GM19463 (cell line): ENCODE results near the gene KRTAP19-8.

Experiments
- ATAC-seq: cut with Tn5 transposase; IDR thresholded peaks from one replicate; pipeline ENCODE4 v1.9.1; 2021; ENCODE audit warnings: mild to moderate bottlenecking, moderate library complexity; ENCODE audit not compliant: unreplicated experiment

KRTAP19-8 gene

DNA sequence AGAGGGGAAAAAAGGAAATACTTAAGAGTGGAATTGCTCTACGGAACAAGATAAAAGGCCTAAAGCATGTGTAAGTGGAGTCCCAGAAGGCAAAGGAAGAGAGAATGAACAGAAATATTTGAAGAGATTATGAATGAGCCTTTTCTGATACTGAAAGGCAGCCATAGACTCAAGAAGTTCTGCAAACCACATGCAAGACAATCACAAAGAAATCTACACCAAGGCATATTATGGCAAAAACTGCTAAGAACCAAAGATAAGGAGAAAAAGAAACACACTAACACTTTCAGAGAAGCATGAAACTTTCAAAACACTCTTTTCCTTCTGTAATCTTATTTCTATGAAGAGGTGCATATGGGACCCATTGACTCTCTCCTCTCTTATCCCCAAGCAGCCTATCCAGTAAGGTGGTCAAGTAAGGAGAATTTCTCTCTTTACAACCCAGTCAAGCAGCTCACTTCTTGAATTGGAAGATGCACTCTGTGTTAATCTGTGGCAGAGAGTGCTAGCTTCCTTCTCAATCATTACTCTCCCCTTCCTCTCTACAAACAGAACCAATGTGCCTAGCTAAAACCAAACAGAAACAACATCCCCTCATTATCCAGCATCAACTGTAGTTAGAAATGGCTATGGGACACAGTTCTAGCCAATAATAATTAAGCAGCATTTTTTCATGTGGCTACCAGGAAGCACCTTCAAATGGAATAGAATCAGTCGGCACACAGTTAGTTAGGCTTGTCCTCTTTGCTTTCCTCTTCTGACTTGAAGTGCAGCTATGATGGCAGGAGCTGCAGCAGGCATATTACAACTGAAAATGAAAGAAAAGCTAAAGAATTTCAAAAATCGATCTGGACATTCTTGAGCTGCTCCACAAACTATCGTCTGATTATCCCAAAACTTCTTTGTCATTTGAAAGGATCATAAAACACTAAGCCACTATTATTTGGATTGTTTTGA is 25.9 kb downstream of the KRTAP19-8 start:
- no peak for ATAC-seq

DNA sequence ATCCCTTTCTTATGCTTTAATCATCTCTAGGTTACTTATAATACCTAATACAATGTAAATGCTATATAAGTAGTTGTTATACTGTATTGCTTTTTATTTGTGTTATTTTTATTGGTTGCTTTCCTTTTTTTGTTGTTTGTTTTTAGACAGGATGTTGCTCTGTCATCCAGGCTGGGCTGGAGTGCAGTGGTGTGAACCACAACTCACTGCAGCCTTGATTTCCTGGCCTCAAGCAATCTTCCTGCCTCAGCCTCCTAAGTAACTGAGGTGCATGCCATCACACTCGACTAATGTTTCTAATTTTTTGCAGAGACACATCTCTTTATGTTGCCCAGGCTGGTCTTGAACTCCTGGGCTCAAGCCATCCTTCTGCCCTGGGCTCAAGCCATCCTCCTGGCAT is 26.9 kb downstream of the KRTAP19-8 start:
- no peak for ATAC-seq

DNA sequence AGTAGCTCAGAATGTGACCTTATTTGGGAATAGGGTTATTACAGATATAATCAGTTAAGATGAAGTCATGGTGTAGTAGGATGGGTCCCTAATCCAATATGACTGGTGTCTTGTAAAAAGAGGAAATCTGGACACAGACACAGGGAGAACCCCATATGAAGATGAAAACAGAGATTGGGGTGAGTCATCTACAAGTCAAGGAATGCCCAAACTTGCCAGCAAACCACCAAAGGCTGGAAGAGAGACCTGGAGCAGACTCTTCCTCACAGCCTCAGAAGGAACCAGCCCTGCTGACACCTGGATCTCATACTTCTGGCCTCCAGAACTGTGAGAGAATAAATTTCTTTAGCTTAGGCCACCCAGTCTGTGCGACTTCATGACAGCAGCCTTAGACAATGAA is 29.9 kb downstream of the KRTAP19-8 start:
- ATAC-seq, result no peak

DNA sequence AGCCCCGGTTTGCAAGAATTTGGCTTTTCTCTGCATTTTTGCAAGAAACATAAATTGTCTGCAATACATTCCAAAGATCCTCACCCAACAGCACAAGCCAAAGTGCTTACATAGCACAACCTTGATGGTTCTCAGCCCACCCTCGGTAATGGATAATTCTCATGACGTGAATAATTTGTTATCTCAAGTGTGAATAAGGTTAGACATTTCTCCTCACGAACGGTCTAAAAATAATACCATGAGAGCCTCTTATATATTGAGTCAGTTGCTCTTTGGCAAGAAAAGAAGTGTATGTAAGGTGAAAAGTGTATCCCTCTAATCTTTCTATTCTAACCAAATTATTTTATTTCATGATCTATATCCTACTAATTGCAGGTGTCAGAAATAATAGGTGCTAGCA is 33.3 kb downstream of the KRTAP19-8 start:
- no peak for ATAC-seq

DNA sequence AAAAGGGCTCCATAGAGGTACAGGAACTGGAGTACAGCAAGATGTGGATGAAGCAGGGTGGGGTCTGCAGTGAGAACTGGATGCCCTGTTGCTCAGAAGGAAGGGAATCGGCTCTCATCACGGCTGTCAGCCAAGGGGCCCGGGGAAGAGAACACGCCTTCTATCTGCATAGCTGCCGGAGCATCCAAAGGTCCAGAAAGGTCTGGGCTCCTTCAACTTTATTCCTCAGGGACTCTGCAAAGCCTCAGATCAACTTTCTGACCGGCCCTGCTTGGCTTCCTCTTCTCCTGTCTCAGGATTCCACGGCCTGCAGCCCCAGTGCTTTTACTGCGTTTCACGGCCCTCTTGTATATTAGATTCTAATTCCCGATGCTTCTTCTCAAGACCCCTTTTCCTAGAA is 34.8 kb downstream of the KRTAP19-8 start:
- no peak for ATAC-seq

DNA sequence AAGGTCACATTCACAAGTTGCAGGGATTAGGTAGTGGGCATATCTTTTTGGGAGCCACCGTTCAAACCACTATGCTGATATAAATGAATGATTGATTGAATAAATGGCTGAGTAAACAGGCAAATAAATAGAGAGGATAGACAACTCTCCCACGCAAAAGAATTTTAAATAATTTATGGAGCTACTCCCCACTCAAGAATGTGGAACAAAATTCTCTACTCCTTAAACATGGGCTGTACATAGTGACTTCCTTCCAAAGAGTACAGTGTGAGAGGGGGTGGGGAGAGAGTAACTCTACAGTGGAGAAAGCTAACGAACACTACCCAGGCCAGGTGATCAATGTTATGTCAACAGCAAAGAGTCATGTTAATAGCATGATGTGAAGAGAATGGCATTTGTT is 40.7 kb downstream of the KRTAP19-8 start:
- ATAC-seq, result no peak

DNA sequence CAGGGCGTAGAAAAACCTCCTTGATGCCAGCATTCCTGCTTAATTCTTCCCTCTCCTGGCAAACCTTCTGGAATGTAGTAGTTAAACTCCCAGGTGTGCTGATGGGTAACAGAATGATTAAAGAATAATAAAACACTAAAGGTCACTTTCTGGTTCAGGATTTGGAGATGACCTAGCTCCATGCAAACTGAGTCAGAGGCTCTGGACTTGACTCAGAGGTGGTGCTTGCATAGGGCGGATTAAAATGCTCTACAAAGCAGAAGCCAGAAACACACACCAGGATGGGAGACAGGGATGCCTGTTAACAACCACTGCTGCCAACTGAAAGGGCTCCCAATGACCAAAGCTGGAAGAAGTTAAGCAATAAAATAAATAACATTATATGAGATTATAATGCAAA is 41.5 kb downstream of the KRTAP19-8 start:
- no peak for ATAC-seq

DNA sequence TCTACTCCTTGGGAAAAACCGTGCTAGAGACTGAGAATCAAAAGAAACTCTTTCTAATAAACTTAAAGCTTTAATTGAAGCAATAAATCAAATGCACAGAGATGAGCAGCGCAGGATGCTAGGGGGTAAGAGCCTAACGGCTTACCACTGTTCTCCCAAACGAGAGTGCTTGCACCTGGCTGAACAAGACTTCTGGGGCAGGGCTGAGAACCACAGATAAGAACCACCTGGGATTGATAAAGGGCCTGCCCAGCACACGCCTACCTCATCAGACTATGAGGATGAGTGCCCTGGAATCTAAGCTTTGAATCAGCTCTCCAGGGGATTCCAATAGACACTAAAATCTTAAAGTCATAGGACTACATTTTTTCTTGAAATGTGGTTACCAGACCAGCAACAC is 43.3 kb downstream of the KRTAP19-8 start:
- ATAC-seq, result no peak

DNA sequence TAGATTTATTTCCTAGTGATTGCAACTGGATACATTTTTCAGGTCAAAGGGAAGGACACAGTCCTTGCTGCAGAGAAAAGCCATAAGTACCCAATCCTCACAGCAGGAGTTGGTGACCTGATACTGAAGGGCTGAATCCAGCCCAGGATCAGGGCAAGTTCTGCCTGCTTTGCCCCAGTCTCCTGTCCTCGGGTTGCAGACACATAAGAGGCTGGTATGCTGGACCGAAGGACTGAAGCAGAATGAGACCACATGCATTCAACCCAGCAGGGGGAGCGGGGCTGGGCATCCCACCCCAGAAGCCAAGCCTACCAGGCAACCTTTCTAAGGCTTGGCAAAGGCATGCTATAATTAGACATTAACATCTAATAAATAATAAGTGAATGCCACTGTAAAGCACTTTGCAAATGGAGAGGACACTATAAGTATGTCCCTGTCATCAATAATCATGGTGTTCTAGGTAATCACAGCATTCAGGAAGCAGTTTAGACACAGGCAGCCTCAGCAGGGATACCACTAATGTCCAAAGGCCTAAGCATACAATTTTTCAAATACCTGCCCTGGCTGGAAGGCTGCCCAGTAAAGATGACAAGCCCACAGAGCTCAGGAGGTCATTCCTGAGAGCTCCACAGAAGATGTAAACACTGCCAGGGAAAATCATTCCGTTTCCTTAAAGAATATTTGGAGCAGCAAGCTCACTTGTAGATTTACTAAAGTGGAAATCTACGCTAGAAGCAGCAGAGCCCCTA is 47.6 kb downstream of the KRTAP19-8 start:
- ATAC-seq, result no peak

DNA sequence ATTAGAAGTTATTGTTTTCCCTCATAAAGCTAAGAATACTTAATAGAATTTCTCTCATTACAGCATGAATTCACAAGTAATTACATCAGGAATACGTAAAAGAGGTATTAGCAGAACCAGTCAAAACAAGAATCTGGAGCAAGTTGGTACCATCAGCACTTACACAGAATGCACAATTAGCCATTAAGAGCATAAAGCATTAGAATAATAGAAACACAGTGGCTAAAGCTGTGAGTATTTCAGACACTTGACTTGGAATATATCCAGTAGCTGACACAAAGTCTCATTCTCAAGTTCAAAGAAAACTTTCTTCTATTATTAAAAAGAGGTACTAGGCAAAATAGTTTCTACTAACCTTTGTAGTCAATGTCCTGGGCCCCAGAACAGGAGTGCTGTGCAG is 49.6 kb downstream of the KRTAP19-8 start:
- no peak for ATAC-seq
